ENCODE data around the gene CDHR3.

Gene CDHR3

GRCh38 chr7:105990141-105990540 lies 27.1 kb downstream of the CDHR3 start:
- H4K8ac ChIP-seq (ENCODE audit: low read depth, low read length), result no peak overlapping the region
- H3K4me1 ChIP-seq (ENCODE audit: control insufficient read depth in 2 of 2, insufficient read depth in 1 of 2, low read depth in 1 of 2, low read length in 2 of 2), result peaks cover 13 to 18% of the 10 kb centered on the region in 2 donors
- H3K36me3 ChIP-seq (replicated peaks in 1 of 2; ENCODE audit: control insufficient read depth in 2 of 2, insufficient read depth in 2 of 2, low read length in 2 of 2), result no peaks in the 10 kb centered on the region
- H3K79me1 ChIP-seq (ENCODE audit: low read depth, low read length), result no peaks in the 10 kb centered on the region
- no peak overlapping the region for H2BK5ac ChIP-seq (ENCODE audit: low read length)
- WGBS, 2 donors (ENCODE audit: extremely low coverage in 2 of 2, insufficient read length in 2 of 2, insufficient replicate concordance in 1 of 2), result no CpG with 5 or more reads among the region's 7 CpGs
- no peak overlapping the region for H2BK120ac ChIP-seq (ENCODE audit: low read depth, low read length)
- H3K27me3 ChIP-seq (ENCODE audit: control insufficient read depth in 3 of 3, insufficient read depth in 3 of 3, low read depth in 1 of 3, low read length in 3 of 3), result peaks cover 0 to 9% (median 0%) of the 10 kb centered on the region in 3 experiments
- H3K23ac ChIP-seq (ENCODE audit: low read depth, low read length, poor library complexity), result no peak overlapping the region
- H2AK5ac ChIP-seq (ENCODE audit: low read depth, low read length), result no peak overlapping the region
- no peak overlapping the region for H3K4me3 ChIP-seq (ENCODE audit: low read length in 2 of 2)
- H2BK15ac ChIP-seq (ENCODE audit: low read length), result no peak overlapping the region
- no peak for DNase-seq (ENCODE audit: low spot score)
- H3K18ac ChIP-seq (ENCODE audit: low read length), result no peak overlapping the region
- no peak overlapping the region for H3K9ac ChIP-seq (ENCODE audit: low read depth, low read length, poor library complexity)
- no peaks in the 10 kb centered on the region for H3K9me3 ChIP-seq (replicated peaks in 1 of 2; ENCODE audit: control insufficient read depth in 2 of 2, insufficient read depth in 1 of 2, low read depth in 1 of 2, low read length in 2 of 2)
- H3K4me2 ChIP-seq (ENCODE audit: insufficient read depth, low read length, poor library complexity, severe bottlenecking), result no peak overlapping the region
- no peak overlapping the region for H3K4ac ChIP-seq (ENCODE audit: low read length)
- no peak overlapping the region for H4K91ac ChIP-seq (ENCODE audit: low read depth, low read length, poor library complexity)
- no peak overlapping the region for H2BK12ac ChIP-seq (ENCODE audit: low read length)
- H3K27ac ChIP-seq (replicated peaks; ENCODE audit: low read length), result peak overlapping the region; percentile 27
- H3K14ac ChIP-seq (ENCODE audit: low read length), result no peak overlapping the region
- peak overlapping the region; percentile 84 for H2AFZ ChIP-seq (ENCODE audit: low read length)

GRCh38 chr7:105990727-105991453 lies 27.8 kb downstream of the CDHR3 start:
- Histone ChIP-seq H3K14ac (ENCODE audit: low read length) (no peak overlapping the region), H2BK5ac (ENCODE audit: low read length) (no peak overlapping the region), H3K9ac (ENCODE audit: low read depth, low read length, poor library complexity) (no peak overlapping the region), H3K36me3 (replicated peaks in 1 of 2; ENCODE audit: control insufficient read depth in 2 of 2, insufficient read depth in 2 of 2, low read length in 2 of 2) (no peaks in the 10 kb centered on the region), H3K4me2 (ENCODE audit: insufficient read depth, low read length, poor library complexity, severe bottlenecking) (no peak overlapping the region), H2BK15ac (ENCODE audit: low read length) (no peak overlapping the region), H4K8ac (ENCODE audit: low read depth, low read length) (no peak overlapping the region), H2AK5ac (ENCODE audit: low read depth, low read length) (no peak overlapping the region), H4K91ac (ENCODE audit: low read depth, low read length, poor library complexity) (no peak overlapping the region), H3K4ac (ENCODE audit: low read length) (no peak overlapping the region), H3K23ac (ENCODE audit: low read depth, low read length, poor library complexity) (no peak overlapping the region), H3K27ac (replicated peaks; ENCODE audit: low read length) (peak overlapping the region; percentile 27), H3K18ac (ENCODE audit: low read length) (no peak overlapping the region), H2BK120ac (ENCODE audit: low read depth, low read length) (no peak overlapping the region), H2BK12ac (ENCODE audit: low read length) (no peak overlapping the region), H3K9me3 (replicated peaks in 1 of 2; ENCODE audit: control insufficient read depth in 2 of 2, insufficient read depth in 1 of 2, low read depth in 1 of 2, low read length in 2 of 2) (no peaks in the 10 kb centered on the region), H2AFZ (ENCODE audit: low read length) (peak overlapping the region; percentile 84), H3K79me1 (ENCODE audit: low read depth, low read length) (no peaks in the 10 kb centered on the region), H3K4me1 (ENCODE audit: control insufficient read depth in 2 of 2, insufficient read depth in 1 of 2, low read depth in 1 of 2, low read length in 2 of 2) (peaks cover 10 to 14% of the 10 kb centered on the region in 2 donors), H3K27me3 (ENCODE audit: control insufficient read depth in 3 of 3, insufficient read depth in 3 of 3, low read depth in 1 of 3, low read length in 3 of 3) (peaks cover 0 to 9% (median 0%) of the 10 kb centered on the region in 3 experiments), H3K4me3 (ENCODE audit: low read length in 2 of 2) (no peak overlapping the region)
- peak; percentile 14 for DNase-seq (ENCODE audit: low spot score)
- WGBS, 2 donors (ENCODE audit: extremely low coverage in 2 of 2, insufficient read length in 2 of 2, insufficient replicate concordance in 1 of 2), result no CpG with 5 or more reads among the region's 5 CpGs

GRCh38 chr7:105992905-105993304 lies 29.8 kb downstream of the CDHR3 start:
- H4K8ac ChIP-seq (ENCODE audit: low read depth, low read length), result no peak overlapping the region
- no peak overlapping the region for H2BK120ac ChIP-seq (ENCODE audit: low read depth, low read length)
- H3K4me1 ChIP-seq (ENCODE audit: control insufficient read depth in 2 of 2, insufficient read depth in 1 of 2, low read depth in 1 of 2, low read length in 2 of 2), result peaks cover 10 to 14% of the 10 kb centered on the region in 2 donors
- no peak overlapping the region for H3K27ac ChIP-seq (replicated peaks; ENCODE audit: low read length)
- no peak overlapping the region for H3K23ac ChIP-seq (ENCODE audit: low read depth, low read length, poor library complexity)
- no peak overlapping the region for H2AK5ac ChIP-seq (ENCODE audit: low read depth, low read length)
- no peaks in the 10 kb centered on the region for H3K36me3 ChIP-seq (replicated peaks in 1 of 2; ENCODE audit: control insufficient read depth in 2 of 2, insufficient read depth in 2 of 2, low read length in 2 of 2)
- no peak overlapping the region for H3K9ac ChIP-seq (ENCODE audit: low read depth, low read length, poor library complexity)
- no peak overlapping the region for H3K4ac ChIP-seq (ENCODE audit: low read length)
- peaks cover 0 to 9% (median 0%) of the 10 kb centered on the region in 3 experiments for H3K27me3 ChIP-seq (ENCODE audit: control insufficient read depth in 3 of 3, insufficient read depth in 3 of 3, low read depth in 1 of 3, low read length in 3 of 3)
- no CpG with 5 or more reads among the region's 7 CpGs for WGBS, 2 donors (ENCODE audit: extremely low coverage in 2 of 2, insufficient read length in 2 of 2, insufficient replicate concordance in 1 of 2)
- DNase-seq (ENCODE audit: low spot score), result no peak
- H3K9me3 ChIP-seq (replicated peaks in 1 of 2; ENCODE audit: control insufficient read depth in 2 of 2, insufficient read depth in 1 of 2, low read depth in 1 of 2, low read length in 2 of 2), result no peaks in the 10 kb centered on the region
- no peak overlapping the region for H3K4me3 ChIP-seq (ENCODE audit: low read length in 2 of 2)
- no peak overlapping the region for H2BK5ac ChIP-seq (ENCODE audit: low read length)
- no peaks in the 10 kb centered on the region for H3K79me1 ChIP-seq (ENCODE audit: low read depth, low read length)
- no peak overlapping the region for H2BK15ac ChIP-seq (ENCODE audit: low read length)
- H3K4me2 ChIP-seq (ENCODE audit: insufficient read depth, low read length, poor library complexity, severe bottlenecking), result no peak overlapping the region
- no peak overlapping the region for H2BK12ac ChIP-seq (ENCODE audit: low read length)
- H2AFZ ChIP-seq (ENCODE audit: low read length), result no peak overlapping the region
- H3K14ac ChIP-seq (ENCODE audit: low read length), result no peak overlapping the region
- H4K91ac ChIP-seq (ENCODE audit: low read depth, low read length, poor library complexity), result no peak overlapping the region
- H3K18ac ChIP-seq (ENCODE audit: low read length), result no peak overlapping the region

- Histone ChIP-seq H3K4me1 (ENCODE audit: control insufficient read depth in 2 of 2, insufficient read depth in 1 of 2, low read depth in 1 of 2, low read length in 2 of 2) (peaks cover 5 to 10% of the 10 kb centered on the region in 2 donors), H3K4me2 (ENCODE audit: insufficient read depth, low read length, poor library complexity, severe bottlenecking) (no peak overlapping the region), H2BK120ac (ENCODE audit: low read depth, low read length) (no peak overlapping the region), H3K4ac (ENCODE audit: low read length) (no peak overlapping the region), H3K27ac (replicated peaks; ENCODE audit: low read length) (no peak overlapping the region), H3K14ac (ENCODE audit: low read length) (no peak overlapping the region), H3K9me3 (replicated peaks in 1 of 2; ENCODE audit: control insufficient read depth in 2 of 2, insufficient read depth in 1 of 2, low read depth in 1 of 2, low read length in 2 of 2) (no peaks in the 10 kb centered on the region), H3K18ac (ENCODE audit: low read length) (no peak overlapping the region), H3K9ac (ENCODE audit: low read depth, low read length, poor library complexity) (no peak overlapping the region), H2AFZ (ENCODE audit: low read length) (no peak overlapping the region), H2AK5ac (ENCODE audit: low read depth, low read length) (no peak overlapping the region), H3K36me3 (replicated peaks in 1 of 2; ENCODE audit: control insufficient read depth in 2 of 2, insufficient read depth in 2 of 2, low read length in 2 of 2) (no peaks in the 10 kb centered on the region), H3K79me1 (ENCODE audit: low read depth, low read length) (no peaks in the 10 kb centered on the region), H3K4me3 (ENCODE audit: low read length in 2 of 2) (no peak overlapping the region), H3K23ac (ENCODE audit: low read depth, low read length, poor library complexity) (no peak overlapping the region), H2BK12ac (ENCODE audit: low read length) (no peak overlapping the region), H2BK15ac (ENCODE audit: low read length) (no peak overlapping the region), H4K8ac (ENCODE audit: low read depth, low read length) (no peak overlapping the region), H2BK5ac (ENCODE audit: low read length) (no peak overlapping the region), H3K27me3 (ENCODE audit: control insufficient read depth in 3 of 3, insufficient read depth in 3 of 3, low read depth in 1 of 3, low read length in 3 of 3) (peaks cover 0 to 4% (median 0%) of the 10 kb centered on the region in 3 experiments), H4K91ac (ENCODE audit: low read depth, low read length, poor library complexity) (no peak overlapping the region)
- WGBS, 2 donors (ENCODE audit: extremely low coverage in 2 of 2, insufficient read length in 2 of 2, insufficient replicate concordance in 1 of 2), result no CpG with 5 or more reads among the region's 5 CpGs
- DNase-seq (ENCODE audit: low spot score), result no peak
These were observed 34.0 kb downstream of the CDHR3 start for GRCh38 chr7:105996860-105997737.
